Neuron (in vitro differentiated cells): ENCODE measurements around the gene SHOX.
"Not testable (repeated sequence)": the region's sequence is repeated elsewhere in the genome, so short reads cannot be mapped to it uniquely, and the experiment has no call there.

Source experiments
- H2AFZ ChIP-seq: one replicate; pipeline ENCODE4 v1.6.1; 2013; ENCODE audit warnings: low read depth, mild to moderate bottlenecking, inconsistent platforms, low read length, moderate library complexity
- H3K27me3 ChIP-seq: one replicate; pipeline ENCODE4 v1.6.1; 2013; ENCODE audit warnings: low read length; ENCODE audit not compliant: insufficient read depth
- H3K36me3 ChIP-seq: one replicate; pipeline ENCODE4 v1.6.1; 2013; ENCODE audit warnings: low read length; ENCODE audit not compliant: insufficient read depth
- H3K4me1 ChIP-seq: one replicate; pipeline ENCODE4 v1.6.1; 2013; ENCODE audit warnings: low read length; ENCODE audit not compliant: insufficient read depth
- H3K4me3 ChIP-seq: 2 replicates; pipeline ENCODE4 v1.5.1; 2013; ENCODE audit warnings: mild to moderate bottlenecking, low read length, moderate library complexity
- H3K9me3 ChIP-seq: one replicate; pipeline ENCODE4 v1.6.1; 2013; ENCODE audit warnings: low read length

The SHOX gene

GRCh38 chrX:614136-614535, 16.5 kb upstream of the SHOX start:
- Histone ChIP-seq H3K27me3 (no peaks in the 10 kb centered on the region), H3K36me3 (no peaks in the 10 kb centered on the region), H2AFZ (no peak overlapping the region), H3K4me1 (no peaks in the 10 kb centered on the region), H3K4me3 (no peak overlapping the region), H3K9me3 (no peaks in the 10 kb centered on the region)

- no peaks in the 10 kb centered on the region for H3K4me1 ChIP-seq
- H3K27me3 ChIP-seq, result peaks cover 15% of the 10 kb centered on the region
- H2AFZ ChIP-seq, result no peak overlapping the region
- no peaks in the 10 kb centered on the region for H3K9me3 ChIP-seq
- no peak overlapping the region for H3K4me3 ChIP-seq
- no peaks in the 10 kb centered on the region for H3K36me3 ChIP-seq
Observed at GRCh38 chrX:617401-617800, 13.2 kb upstream of the SHOX start.

- H3K27me3 ChIP-seq, result peaks cover 15% of the 10 kb centered on the region
- H3K36me3 ChIP-seq, result no peaks in the 10 kb centered on the region
- H2AFZ ChIP-seq, result no peak overlapping the region
- no peak overlapping the region for H3K4me3 ChIP-seq
- H3K9me3 ChIP-seq, result no peaks in the 10 kb centered on the region
- no peaks in the 10 kb centered on the region for H3K4me1 ChIP-seq
Observed at GRCh38 chrX:617891-618290, 12.7 kb upstream of the SHOX start.

- H3K27me3 ChIP-seq, result peaks cover 17% of the 10 kb centered on the region
- H3K4me3 ChIP-seq, H2AFZ ChIP-seq, H3K4me1 ChIP-seq, H3K9me3 ChIP-seq, H3K36me3 ChIP-seq: not testable (repeated sequence)
Observed at GRCh38 chrX:618304-618703, 12.3 kb upstream of the SHOX start.

- H3K4me3 ChIP-seq, result no peak overlapping the region
- no peak overlapping the region for H2AFZ ChIP-seq
- H3K27me3 ChIP-seq, result peaks cover 23% of the 10 kb centered on the region
- H3K4me1 ChIP-seq, result no peaks in the 10 kb centered on the region
- no peaks in the 10 kb centered on the region for H3K36me3 ChIP-seq
- H3K9me3 ChIP-seq, result no peaks in the 10 kb centered on the region
Observed at GRCh38 chrX:618761-619450, 11.7 kb upstream of the SHOX start.

- Histone ChIP-seq H3K27me3 (peaks cover 27% of the 10 kb centered on the region), H3K4me3 (no peak overlapping the region), H3K9me3 (no peaks in the 10 kb centered on the region), H3K36me3 (no peaks in the 10 kb centered on the region), H3K4me1 (no peaks in the 10 kb centered on the region), H2AFZ (no peak overlapping the region)
Observed at GRCh38 chrX:619451-619811, 11.2 kb upstream of the SHOX start.

- Histone ChIP-seq H3K4me1 (no peaks in the 10 kb centered on the region), H3K27me3 (peaks cover 28% of the 10 kb centered on the region), H3K4me3 (no peak overlapping the region), H2AFZ (no peak overlapping the region), H3K9me3 (no peaks in the 10 kb centered on the region), H3K36me3 (no peaks in the 10 kb centered on the region)
Observed at GRCh38 chrX:619812-620531, 10.6 kb upstream of the SHOX start.

- no peaks in the 10 kb centered on the region for H3K36me3 ChIP-seq
- no peaks in the 10 kb centered on the region for H3K9me3 ChIP-seq
- peaks cover 28% of the 10 kb centered on the region for H3K27me3 ChIP-seq
- no peaks in the 10 kb centered on the region for H3K4me1 ChIP-seq
- H2AFZ ChIP-seq, result no peak overlapping the region
- no peak overlapping the region for H3K4me3 ChIP-seq
Observed at GRCh38 chrX:621705-622503, 8.7 kb upstream of the SHOX start.

- not testable (repeated sequence) for H3K36me3 ChIP-seq, H3K4me3 ChIP-seq, H3K9me3 ChIP-seq, H3K4me1 ChIP-seq, H2AFZ ChIP-seq
- peaks cover 34% of the 10 kb centered on the region for H3K27me3 ChIP-seq
Observed at GRCh38 chrX:622802-623201, 7.8 kb upstream of the SHOX start.

GRCh38 chrX:623268-623598, 7.4 kb upstream of the SHOX start:
- Histone ChIP-seq H3K9me3 (no peaks in the 10 kb centered on the region), H3K36me3 (no peaks in the 10 kb centered on the region), H3K4me1 (no peaks in the 10 kb centered on the region), H3K4me3 (no peak overlapping the region), H3K27me3 (peaks cover 37% of the 10 kb centered on the region), H2AFZ (no peak overlapping the region)

- H3K27me3 ChIP-seq, result peaks cover 37% of the 10 kb centered on the region
Observed at GRCh38 chrX:623599-624315, 6.8 kb upstream of the SHOX start.

GRCh38 chrX:625137-625691, 5.4 kb upstream of the SHOX start:
- Histone ChIP-seq H3K4me1 (no peaks in the 10 kb centered on the region), H3K9me3 (no peaks in the 10 kb centered on the region), H3K36me3 (no peaks in the 10 kb centered on the region), H3K4me3 (no peak overlapping the region), H2AFZ (no peak overlapping the region), H3K27me3 (peaks cover 36% of the 10 kb centered on the region)

More at GRCh38 chrX:623599-624315, 6.8 kb upstream of the SHOX start:
- Histone ChIP-seq H3K36me3 (no peaks in the 10 kb centered on the region), H3K4me1 (no peaks in the 10 kb centered on the region), H3K9me3 (no peaks in the 10 kb centered on the region), H2AFZ (no peak overlapping the region), H3K4me3 (no peak overlapping the region)

GRCh38 chrX:626047-626446, 4.5 kb upstream of the SHOX start:
- H2AFZ ChIP-seq, H3K4me3 ChIP-seq, H3K36me3 ChIP-seq, H3K4me1 ChIP-seq, H3K9me3 ChIP-seq: not testable (repeated sequence)
- peaks cover 40% of the 10 kb centered on the region for H3K27me3 ChIP-seq
